ENCODE measurements around the gene PLA2G10.
"Not testable (repeated sequence)": the region's sequence is repeated elsewhere in the genome, so short reads cannot be mapped to it uniquely, and the experiment has no call there.

PLA2G10 gene

GRCh38 chr16:14658063-14658462, 36.0 kb downstream of the PLA2G10 start:
- no peak for DNase-seq

DNA sequence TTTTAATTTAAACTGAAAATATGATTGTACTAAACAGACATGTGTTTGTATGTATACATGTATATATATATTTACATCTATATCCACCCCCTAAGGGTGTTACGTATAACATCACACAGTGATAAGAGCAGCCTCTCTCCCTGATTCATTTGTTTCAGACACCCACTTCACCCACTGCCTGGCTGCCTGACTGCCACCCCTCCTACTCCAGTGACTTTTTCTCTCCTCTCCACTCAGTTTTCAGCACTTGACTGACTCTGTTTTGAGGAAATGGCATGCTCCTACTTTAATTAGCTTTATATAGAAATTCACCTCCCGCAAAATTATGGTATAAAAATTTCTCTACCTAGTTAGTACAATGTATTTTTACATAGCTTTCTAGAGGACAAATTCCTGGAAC, 41.4 kb downstream of the PLA2G10 start:
- no peak for DNase-seq

- no peak for DNase-seq
These were observed 43.5 kb downstream of the PLA2G10 start for GRCh38 chr16:14650629-14651028.

GRCh38 chr16:14649816-14650215, 44.3 kb downstream of the PLA2G10 start:
- DNase-seq, result no peak

- no peak for DNase-seq
These were observed 52.2 kb downstream of the PLA2G10 start for GRCh38 chr16:14641926-14642325.

DNA sequence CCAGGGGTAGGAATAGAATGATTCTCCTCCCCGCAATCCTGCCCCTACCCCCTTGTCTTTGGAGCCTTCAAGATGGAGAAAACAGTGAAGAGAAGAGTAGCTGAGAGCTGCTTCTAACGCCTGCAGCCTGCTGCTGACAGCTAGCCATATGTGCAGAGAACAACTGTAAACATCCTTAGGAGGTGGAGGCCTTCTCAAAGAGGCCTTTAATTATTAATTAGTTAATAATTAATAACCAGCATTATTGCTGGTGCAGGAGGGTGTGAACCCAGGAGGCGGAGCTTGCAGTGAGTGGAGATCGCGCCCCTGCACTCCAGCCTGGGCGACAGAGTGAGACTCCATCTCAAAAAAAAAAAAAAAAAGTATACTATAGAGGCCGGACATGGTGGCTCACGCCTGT, 52.9 kb downstream of the PLA2G10 start:
- DNase-seq, result no peak

DNA sequence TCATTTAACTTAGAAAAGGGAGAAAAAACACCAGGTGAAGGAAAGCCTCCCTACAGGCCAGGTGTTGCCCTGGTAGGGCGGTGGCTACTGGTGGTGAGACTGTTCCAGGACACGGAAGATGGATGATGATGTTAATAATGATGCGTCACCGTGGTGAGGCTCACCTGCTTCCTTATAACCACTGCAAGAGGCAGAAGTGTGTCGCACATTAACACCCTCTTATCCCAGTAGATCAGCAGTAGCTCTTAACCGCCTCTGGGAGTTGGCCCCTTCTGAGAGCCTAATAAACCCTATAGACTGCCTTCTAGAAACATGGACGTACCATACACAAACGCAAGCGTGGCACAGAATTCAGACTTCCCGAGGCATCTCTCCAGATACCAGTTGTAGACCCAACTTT, 53.6 kb downstream of the PLA2G10 start:
- DNase-seq, result no peak

- DNase-seq, result not testable (repeated sequence)
These were observed 57.2 kb downstream of the PLA2G10 start for GRCh38 chr16:14636951-14637240.

DNA sequence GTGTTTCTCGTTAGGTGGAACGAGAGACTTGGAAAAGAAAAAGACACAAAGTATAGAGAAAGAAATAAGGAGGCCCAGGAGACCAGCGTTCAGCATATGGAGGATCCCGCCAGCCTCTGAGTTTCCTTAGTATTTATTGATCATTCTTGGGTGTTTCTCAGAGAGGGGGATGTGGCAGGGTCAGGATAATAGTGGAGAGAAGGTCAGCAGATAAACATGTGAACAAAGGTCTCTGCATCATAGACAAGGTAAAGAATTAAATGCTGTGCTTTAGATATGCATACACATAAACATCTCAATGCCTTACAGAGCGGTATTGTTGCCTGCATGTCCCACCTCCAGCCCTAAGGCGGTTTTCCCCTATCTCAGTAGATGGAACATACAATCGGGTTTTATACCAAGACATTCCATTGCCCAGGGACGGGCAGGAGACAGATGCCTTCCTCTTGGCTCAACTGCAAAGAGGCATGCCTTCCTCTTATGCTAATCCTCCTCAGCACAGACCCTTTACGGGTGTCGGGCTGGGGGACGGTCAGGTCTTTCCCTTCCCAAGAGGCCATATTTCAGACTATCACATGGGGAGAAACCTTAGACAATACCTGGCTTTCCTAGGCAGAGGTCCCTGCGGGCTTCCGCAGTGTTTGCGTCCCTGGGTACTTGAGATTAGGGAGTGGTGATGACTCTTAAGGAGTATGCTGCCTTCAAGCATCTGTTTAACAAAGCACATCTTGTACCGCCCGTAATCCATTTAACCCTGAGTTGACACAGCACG, 57.7 kb downstream of the PLA2G10 start:
- DNase-seq, result not testable (repeated sequence)

DNA sequence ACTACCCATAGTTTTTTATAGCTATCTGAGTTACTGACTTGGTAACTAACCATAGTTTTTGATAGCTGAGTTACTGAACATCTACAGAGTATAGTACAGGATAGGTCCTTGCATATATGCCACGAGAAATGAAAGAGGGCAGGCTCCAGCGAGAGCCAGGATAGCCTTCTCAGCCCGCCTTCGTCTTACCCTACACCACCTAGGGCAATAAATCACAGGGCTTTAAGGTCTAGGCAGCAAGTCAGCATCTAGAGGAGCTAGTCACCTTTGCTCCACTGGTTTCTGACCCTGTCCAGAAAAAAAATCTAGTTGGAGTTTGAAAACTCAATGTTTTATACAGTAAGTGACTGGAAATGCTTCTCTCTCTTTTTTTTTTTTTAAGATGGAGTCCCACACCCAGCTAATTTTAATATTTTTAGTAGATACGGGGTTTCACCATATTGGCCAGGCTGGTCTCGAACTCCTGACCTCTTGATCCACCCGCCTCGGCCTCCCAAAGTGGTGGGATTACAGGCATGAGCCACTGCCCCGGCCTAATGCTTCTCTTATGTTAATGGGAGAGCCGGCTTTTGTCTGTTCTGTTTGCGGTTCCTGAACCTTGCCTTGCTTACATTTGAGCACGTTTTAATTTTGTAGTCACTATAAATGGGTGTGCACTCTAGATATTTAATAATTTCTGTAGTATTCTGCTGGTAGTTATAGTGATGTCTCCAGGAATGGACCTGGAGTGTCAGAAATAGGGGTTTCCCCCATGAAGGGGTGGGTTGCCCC, 58.5 kb downstream of the PLA2G10 start:
- DNase-seq, result no peak

- no peak for DNase-seq
These were observed 59.8 kb downstream of the PLA2G10 start for GRCh38 chr16:14634389-14634725.

DNA sequence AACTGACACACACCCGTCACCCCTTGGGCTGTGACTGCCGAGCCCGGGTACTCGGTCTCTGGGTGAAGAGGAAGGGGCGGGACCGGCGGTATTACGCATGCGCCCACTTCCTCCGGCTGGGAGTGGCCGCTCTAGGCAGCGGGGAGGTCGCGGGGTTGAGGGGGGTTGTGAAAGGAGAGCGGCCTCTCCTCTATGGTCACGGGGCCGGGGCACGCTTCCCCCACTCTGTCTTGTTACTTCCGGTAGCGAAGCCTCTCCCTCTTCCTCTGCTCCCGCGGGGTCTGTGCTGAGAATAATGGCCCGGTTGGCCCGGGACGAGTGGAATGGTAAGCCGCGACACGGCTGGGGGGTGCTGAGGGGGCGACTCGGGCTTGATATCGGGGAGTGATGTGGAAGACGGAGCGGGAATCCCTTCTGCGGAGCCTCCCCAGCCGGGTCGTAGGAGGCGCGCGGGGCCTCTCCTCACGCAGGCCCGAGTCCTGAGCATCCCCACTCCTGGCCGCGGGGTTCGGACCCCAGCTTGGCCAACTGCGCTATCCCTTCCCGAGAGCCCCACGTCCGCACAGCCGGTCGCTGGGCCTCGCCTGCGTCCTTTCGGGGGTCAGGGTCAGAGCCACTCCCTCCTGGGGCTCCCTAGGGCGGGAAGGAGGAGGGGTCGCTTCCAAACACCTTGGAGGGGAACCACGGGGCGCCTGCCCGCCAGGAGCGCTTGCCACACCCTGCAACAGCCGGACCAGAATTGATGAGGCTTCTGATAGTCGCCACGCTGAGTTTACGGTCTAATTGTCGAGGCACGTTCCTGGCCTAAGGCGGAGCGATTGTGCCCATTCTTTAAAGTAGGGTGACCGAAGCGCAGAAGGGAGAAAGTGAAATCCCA, 61.2 kb downstream of the PLA2G10 start, which contains the start of gene BFAR:
Gene BFAR, plus strand, starts transcription at position 259 of the 877 bp plus-strand sequence. CDS start 11,396 bp downstream, outside the sequence.
- DNase-seq, result peak; percentile 98

GRCh38 chr16:14630620-14631330, 63.3 kb downstream of the PLA2G10 start:
- DNase-seq, result not testable (repeated sequence)

- peak; percentile 98 for DNase-seq
These were observed 64.0 kb downstream of the PLA2G10 start, which contains the start of gene PARN for GRCh38 chr16:14629919-14630619. Gene PARN, minus strand, starts transcription at chr16:14630260. Its CDS starts 135 bp downstream, at chr16:14630125.

DNA sequence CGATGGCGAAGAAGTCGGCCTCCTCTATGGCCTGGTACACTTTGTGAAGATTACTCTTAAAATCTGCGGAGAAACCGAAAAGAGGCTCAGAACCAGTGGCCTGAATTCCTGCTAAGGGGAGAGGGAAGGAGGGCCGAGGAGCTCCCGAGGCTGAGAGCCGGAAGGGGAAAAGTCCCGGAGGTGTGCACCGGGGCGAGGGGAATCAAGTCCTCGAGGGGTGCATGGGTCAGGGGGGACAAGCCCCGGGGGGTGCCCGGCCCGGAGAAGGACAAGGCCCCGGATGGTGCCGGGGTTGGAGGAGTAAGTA, 64.5 kb downstream of the PLA2G10 start:
- DNase-seq, result peak; percentile 21

GRCh38 chr16:14628806-14629611, 65.1 kb downstream of the PLA2G10 start:
- DNase-seq, result no peak

DNA sequence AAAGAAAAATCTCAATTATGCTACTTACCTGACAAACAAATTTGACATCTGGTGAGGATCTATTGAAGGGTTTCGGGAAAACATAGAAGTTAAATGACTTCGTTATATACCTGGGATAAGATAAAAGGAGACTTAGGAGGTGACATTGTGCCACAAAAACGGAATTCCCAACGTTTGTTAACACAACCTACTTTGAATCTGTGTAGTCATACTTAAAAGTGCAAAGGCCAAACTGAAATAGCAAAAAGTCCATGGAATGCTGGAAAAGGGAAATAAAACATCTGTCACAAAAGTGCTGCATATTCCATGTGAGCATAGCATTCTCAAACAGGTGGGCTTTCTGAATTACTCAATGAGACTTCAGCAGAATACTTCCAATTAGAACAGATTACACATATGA, 67.0 kb downstream of the PLA2G10 start:
- no peak for DNase-seq

All from EL (cell line).